ENCODE measurements around the gene TAX1BP1. TPM values are rescaled to one million over a fixed set of nuclear protein-coding genes. Genes with fewer than 3 reads are reported as not detected.
"Not testable (repeated sequence)": the region's sequence is repeated elsewhere in the genome, so short reads cannot be mapped to it uniquely, and the experiment has no call there.

TAX1BP1 gene
- total RNA-seq, 1 donor from 2014 or later: 82.1 TPM

GRCh38 chr7:27840760-27841364 lies 100.9 kb downstream of the TAX1BP1 start:
- intact Hi-C loops (cut with micrococcal nuclease): no loop called here

GRCh38 chr7:27842094-27842692 lies 102.2 kb downstream of the TAX1BP1 start:
- intact Hi-C loops (cut with micrococcal nuclease): no loop called here

- intact Hi-C loops (cut with micrococcal nuclease): no loop called here
Observed at GRCh38 chr7:27842851-27843250, 102.9 kb downstream of the TAX1BP1 start.

- intact Hi-C loops (cut with micrococcal nuclease): no loop called here
Observed at GRCh38 chr7:27843584-27844305, 103.8 kb downstream of the TAX1BP1 start.

GRCh38 chr7:27846388-27846787 lies 106.4 kb downstream of the TAX1BP1 start:
- intact Hi-C loops (cut with micrococcal nuclease): no loop called here

GRCh38 chr7:27850531-27850930 lies 110.6 kb downstream of the TAX1BP1 start:
- intact Hi-C loops (cut with micrococcal nuclease): no loop called here

GRCh38 chr7:27856703-27857485 lies 116.9 kb downstream of the TAX1BP1 start:
- intact Hi-C loops (cut with micrococcal nuclease): not testable (repeated sequence)

- intact Hi-C loops (cut with micrococcal nuclease): no loop called here
Observed at GRCh38 chr7:27860800-27861199, 120.8 kb downstream of the TAX1BP1 start.

GRCh38 chr7:27861747-27862146 lies 121.8 kb downstream of the TAX1BP1 start:
- intact Hi-C loops (cut with micrococcal nuclease): no loop called here

GRCh38 chr7:27863880-27864279 lies 123.9 kb downstream of the TAX1BP1 start:
- intact Hi-C loops (cut with micrococcal nuclease): no loop called here

- intact Hi-C loops (cut with micrococcal nuclease): no loop called here
Observed at GRCh38 chr7:27866256-27866655, 126.3 kb downstream of the TAX1BP1 start.

- intact Hi-C loops (cut with micrococcal nuclease): no loop called here
Observed at GRCh38 chr7:27866828-27867672, 127.1 kb downstream of the TAX1BP1 start.

- intact Hi-C loops (cut with micrococcal nuclease): no loop called here
Observed at GRCh38 chr7:27868131-27868550, 128.2 kb downstream of the TAX1BP1 start.

- intact Hi-C loops (cut with micrococcal nuclease): no loop called here
Observed at GRCh38 chr7:27869056-27869455, 129.1 kb downstream of the TAX1BP1 start.

- intact Hi-C loops (cut with micrococcal nuclease): no loop called here
Observed at GRCh38 chr7:27870595-27870994, 130.6 kb downstream of the TAX1BP1 start.

- intact Hi-C loops (cut with micrococcal nuclease): no loop called here
Observed at GRCh38 chr7:27871086-27871485, 131.1 kb downstream of the TAX1BP1 start.

GRCh38 chr7:27871866-27872265 lies 131.9 kb downstream of the TAX1BP1 start:
- intact Hi-C loops (cut with micrococcal nuclease): no loop called here

- intact Hi-C loops (cut with micrococcal nuclease): no loop called here
Observed at GRCh38 chr7:27872356-27873275, 132.7 kb downstream of the TAX1BP1 start.

- intact Hi-C loops (cut with micrococcal nuclease): no loop called here
Observed at GRCh38 chr7:27873981-27874957, 134.3 kb downstream of the TAX1BP1 start.

All from T-helper 1 cell treated with Interleukin-12 subunit alpha and Interleukin-12 subunit beta and Interleukin-4 antibody, amounts not matched to agents 30 ng/mL and 1 ng/mL, for 36 hours (primary cell).